ENCODE measurements around the gene GTPBP8. TPM values are rescaled to one million over a fixed set of nuclear protein-coding genes. Genes with fewer than 3 reads are reported as not detected.

GTPBP8 gene
- total and polyA plus RNA-seq, 2 of the 13 experiments (the other 11 are each of a cell fraction or from before 2014, with no cell fraction given): 12.5 to 16.7 TPM

DNA sequence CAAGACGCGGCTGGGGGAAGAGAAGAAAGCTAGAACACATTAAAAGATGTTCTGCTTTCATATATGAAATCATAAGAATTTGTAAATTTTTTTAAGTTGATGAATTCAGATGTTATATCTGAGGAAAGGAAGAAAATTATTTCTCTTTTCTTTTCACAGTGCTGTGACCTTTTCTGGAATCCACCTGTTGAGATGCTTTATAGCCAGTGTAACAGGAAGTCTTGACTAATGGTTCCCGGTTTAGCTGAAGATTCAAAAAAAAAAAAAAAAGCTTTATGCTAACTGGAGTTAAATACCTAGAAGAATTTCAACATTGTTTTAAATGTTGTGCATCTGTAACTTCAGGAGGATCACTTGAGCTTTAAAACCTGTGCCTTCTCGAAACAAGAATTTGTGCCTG, 9.9 kb downstream of the GTPBP8 start (continued):
- TF ChIP-seq ZBTB8A (CRISPR knock-in tag; IDR thresholded peaks at IDR 0.05; ENCODE audit: borderline replicate concordance, low read depth): no peak
- no peak for TF ChIP-seq HNRNPLL (IDR thresholded peaks at IDR 0.05; ENCODE audit: low read depth, low read length, poor library complexity, severe bottlenecking)
- TF ChIP-seq ZC3H4 (CRISPR knock-in tag; IDR thresholded peaks at IDR 0.05; ENCODE audit: borderline replicate concordance): no peak
- TF ChIP-seq ZNF225 (CRISPR knock-in tag; IDR thresholded peaks at IDR 0.05): no peak

DNA sequence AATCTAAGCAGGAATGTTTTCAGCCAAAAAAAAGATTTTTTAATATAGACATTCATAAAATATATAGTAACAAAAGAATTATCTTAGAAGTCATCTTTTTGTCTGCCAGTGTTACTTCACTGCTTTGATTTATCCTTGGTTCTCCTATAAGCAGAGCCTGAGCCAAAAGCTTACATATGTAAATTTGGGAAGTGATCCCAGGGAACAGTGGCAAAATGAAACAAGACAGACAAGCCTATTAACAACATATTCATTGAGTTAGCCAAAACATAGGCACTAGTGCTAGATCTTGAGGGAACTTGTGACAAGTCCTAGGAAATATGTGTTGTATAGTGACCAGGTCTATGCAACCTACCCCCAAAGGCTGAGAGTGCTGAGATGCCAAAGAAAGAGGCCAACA, 11.3 kb downstream of the GTPBP8 start:
- Histone ChIP-seq H3K4me3 (replicated peaks in 1 of 3; ENCODE audit: insufficient read depth in 1 of 3, low read depth in 2 of 3, low read length in 3 of 3) (no peak overlapping the region), H3K79me2 (ENCODE audit: insufficient read depth, low read length) (no peaks in the 10 kb centered on the region), H3K9me3 (ENCODE audit: low read length) (no peaks in the 10 kb centered on the region), H3K4me1 (ENCODE audit: insufficient read depth, low read length) (no peaks in the 10 kb centered on the region), H3K27ac (ENCODE audit: extremely low read length, insufficient read depth, low read length) (no peak overlapping the region), H3K4me2 (ENCODE audit: low read depth, low read length) (no peak overlapping the region), H4K20me1 (ENCODE audit: insufficient read depth, low read length) (no peaks in the 10 kb centered on the region), H3K27me3 (ENCODE audit: control insufficient read depth in 1 of 2, insufficient read depth in 2 of 2, low read length in 2 of 2) (no peaks in the 10 kb centered on the region), H2AFZ (ENCODE audit: low read length) (no peak overlapping the region), H3K36me3 (replicated peaks in 1 of 2; ENCODE audit: control insufficient read depth in 1 of 2, insufficient read depth in 2 of 2, low read length in 2 of 2) (peaks cover 16 to 57% of the 10 kb centered on the region in 2 experiments), H3K9ac (ENCODE audit: insufficient read depth, low read depth, low read length) (no peak overlapping the region)
- ChIA-PET CTCF (ENCODE audit: low intra/inter-chr PET ratio, low total read pairs) (no interaction called here), POLR2A (interaction anchor here (1.7 kb wide), 1 partner anchor 17 kb away, joined by 5 read pairs; a partner anchor contains a TSS)
- in situ Hi-C loops (cut with HindIII; ENCODE audit: extremely low pct_ligation_motif_present, low pct_unique_long_range_greater_than_20kb) (no loop called here), intact Hi-C loops (cut with micrococcal nuclease; ENCODE audit: unreplicated experiment) (no loop called here)
- TF ChIP-seq ELF3 (CRISPR knock-in tag; IDR thresholded peaks at IDR 0.05) (no peak), ZZZ3 (CRISPR knock-in tag; IDR thresholded peaks at IDR 0.05; ENCODE audit: borderline replicate concordance) (no peak), PAX8 (CRISPR knock-in tag; IDR thresholded peaks at IDR 0.05; ENCODE audit: borderline replicate concordance) (no peak)
- no TSS peak for BruUV-seq (replicated peaks)
- FAIRE-seq: no peak
- ATAC-seq: no peak
- no peak for DNase-seq (ENCODE audit: low spot score)

GRCh38 chr3:113002679-113003078, 11.9 kb downstream of the GTPBP8 start:
- intact Hi-C loops (cut with micrococcal nuclease; ENCODE audit: unreplicated experiment) (no loop called here), in situ Hi-C loops (cut with HindIII; ENCODE audit: extremely low pct_ligation_motif_present, low pct_unique_long_range_greater_than_20kb) (no loop called here)
- H3K4me3 ChIP-seq (replicated peaks in 1 of 3; ENCODE audit: insufficient read depth in 1 of 3, low read depth in 2 of 3, low read length in 3 of 3): no peak overlapping the region
- no peak overlapping the region for H3K9ac ChIP-seq (ENCODE audit: insufficient read depth, low read depth, low read length)
- H4K20me1 ChIP-seq (ENCODE audit: insufficient read depth, low read length): no peaks in the 10 kb centered on the region
- no peak overlapping the region for H3K4me2 ChIP-seq (ENCODE audit: low read depth, low read length)
- H3K79me2 ChIP-seq (ENCODE audit: insufficient read depth, low read length): no peaks in the 10 kb centered on the region
- H3K27ac ChIP-seq (ENCODE audit: extremely low read length, insufficient read depth, low read length): no peak overlapping the region
- ATAC-seq: peak; percentile 55; the same call in 2 of the 3 replicates
- H3K36me3 ChIP-seq (replicated peaks in 1 of 2; ENCODE audit: control insufficient read depth in 1 of 2, insufficient read depth in 2 of 2, low read length in 2 of 2): peaks cover 18 to 60% of the 10 kb centered on the region in 2 experiments
- no peak overlapping the region for H2AFZ ChIP-seq (ENCODE audit: low read length)
- H3K4me1 ChIP-seq (ENCODE audit: insufficient read depth, low read length): no peaks in the 10 kb centered on the region
- POLR2A ChIA-PET: no interaction called here
- CTCF ChIA-PET (ENCODE audit: low intra/inter-chr PET ratio, low total read pairs): no interaction called here
- no peak for DNase-seq (ENCODE audit: low spot score)
- BruUV-seq (replicated peaks): no TSS peak
- FAIRE-seq: no peak
- no peaks in the 10 kb centered on the region for H3K9me3 ChIP-seq (ENCODE audit: low read length)
- no peaks in the 10 kb centered on the region for H3K27me3 ChIP-seq (ENCODE audit: control insufficient read depth in 1 of 2, insufficient read depth in 2 of 2, low read length in 2 of 2)
- TF ChIP-seq RARA (CRISPR knock-in tag; IDR thresholded peaks at IDR 0.05) (no peak), ZNF563 (CRISPR knock-in tag; IDR thresholded peaks at IDR 0.05) (no peak), NFYC (CRISPR knock-in tag; IDR thresholded peaks at IDR 0.05) (no peak), ZBTB34 (CRISPR knock-in tag; IDR thresholded peaks at IDR 0.05) (no peak), ZNF224 (CRISPR knock-in tag; IDR thresholded peaks at IDR 0.05) (no peak), NR2F1 (CRISPR knock-in tag; IDR thresholded peaks at IDR 0.05) (no peak), ARNT2 (CRISPR knock-in tag; IDR thresholded peaks at IDR 0.05; ENCODE audit: low read depth) (no peak)
- TF ChIP-seq, protein P1, sequence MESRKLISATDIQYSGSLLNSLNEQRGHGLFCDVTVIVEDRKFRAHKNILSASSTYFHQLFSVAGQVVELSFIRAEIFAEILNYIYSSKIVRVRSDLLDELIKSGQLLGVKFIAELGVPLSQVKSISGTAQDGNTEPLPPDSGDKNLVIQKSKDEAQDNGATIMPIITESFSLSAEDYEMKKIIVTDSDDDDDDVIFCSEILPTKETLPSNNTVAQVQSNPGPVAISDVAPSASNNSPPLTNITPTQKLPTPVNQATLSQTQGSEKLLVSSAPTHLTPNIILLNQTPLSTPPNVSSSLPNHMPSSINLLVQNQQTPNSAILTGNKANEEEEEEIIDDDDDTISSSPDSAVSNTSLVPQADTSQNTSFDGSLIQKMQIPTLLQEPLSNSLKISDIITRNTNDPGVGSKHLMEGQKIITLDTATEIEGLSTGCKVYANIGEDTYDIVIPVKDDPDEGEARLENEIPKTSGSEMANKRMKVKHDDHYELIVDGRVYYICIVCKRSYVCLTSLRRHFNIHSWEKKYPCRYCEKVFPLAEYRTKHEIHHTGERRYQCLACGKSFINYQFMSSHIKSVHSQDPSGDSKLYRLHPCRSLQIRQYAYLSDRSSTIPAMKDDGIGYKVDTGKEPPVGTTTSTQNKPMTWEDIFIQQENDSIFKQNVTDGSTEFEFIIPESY (CRISPR knock-in tag; IDR thresholded peaks at IDR 0.05): no peak
